Peyer's patch (tissue), 4 donors: ENCODE results near the gene ICE2. TPM values are rescaled to one million over a fixed set of nuclear protein-coding genes. Genes with fewer than 3 reads are reported as not detected.
A peak's percentile ranks its signal among the peaks of the same experiment; 100 is the strongest.

Experiments used
- DNase-seq, 3 donors: peaks; one replicate each; pipeline ENCODE4 v3.0.0-alpha.2; 2017 to 2019
- H3K27ac ChIP-seq, 4 donors: fragments of 200-600 bp; sonication (generic); one replicate each; pipeline ENCODE4 v1.5.1; 2016 to 2019
- H3K27me3 ChIP-seq, 2 donors: fragments of 200-600 bp; sonication (generic); one replicate each; pipeline ENCODE4 v1.5.1; 2019
- H3K36me3 ChIP-seq, 3 donors: fragments of 200-600 bp; sonication (generic); one replicate each; pipeline ENCODE4 v1.5.1; 2016 to 2019
- H3K4me1 ChIP-seq, 4 donors: fragments of 200-600 bp; sonication (generic); one replicate each; pipeline ENCODE4 v1.5.1; 2016 to 2019
- H3K4me3 ChIP-seq, 4 donors: fragments of 200-600 bp; sonication (generic); 1 replicate in 3 of 4; 2 replicates in 1 of 4; pipeline ENCODE4 v1.5.1; 2016 to 2019; ENCODE audit warnings: mild to moderate bottlenecking in 1 of 4
- H3K9me3 ChIP-seq, 4 donors: fragments of 200-600 bp; sonication (generic); one replicate each; pipeline ENCODE4 v1.5.1; 2016 to 2019; ENCODE audit warnings: mild to moderate bottlenecking in 1 of 4
- CTCF ChIP-seq, 6 experiments: fragments of 450-650 bp in 4 of 6; fragments of 200-600 bp in 2 of 6; sonication (generic) in 1 of 6; IDR thresholded peaks; one replicate each; pipeline ENCODE4 v1.5.1; 2017 to 2019; ENCODE audit warnings: antibody characterized with exemption in 6 of 6, mild to moderate bottlenecking in 3 of 6, moderate library complexity in 1 of 6
- POLR2A ChIP-seq, 2 donors: fragments of 450-650 bp; IDR thresholded peaks; one replicate each; pipeline ENCODE4 v1.5.1; 2017; ENCODE audit warnings: antibody characterized with exemption in 2 of 2, mild to moderate bottlenecking in 2 of 2, moderate library complexity in 2 of 2
- total RNA-seq, 4 donors: library from RNA; depleted of rRNA; stranded (reverse); fragments of >200 nt; gene quantifications; one replicate each; pipeline ENCODE4 v1.1.0, GENCODE V29; 2016

The ICE2 gene
- total RNA-seq, 4 donors from 2014 or later = 14.7 to 27.2 (median 19.6) TPM

- no peaks in the 10 kb centered on the region for H3K27me3 ChIP-seq
- DNase-seq = no peak
- no peak overlapping the region for H3K4me3 ChIP-seq
- no peaks in the 10 kb centered on the region for H3K9me3 ChIP-seq
- TF ChIP-seq CTCF (IDR thresholded peaks at IDR 0.05) (no peak), POLR2A (IDR thresholded peaks at IDR 0.05) (no peak)
- peaks cover 0 to 19% (median 0%) of the 10 kb centered on the region in 4 donors for H3K4me1 ChIP-seq
- peak overlapping the region in 3 of 4 donors; percentile 0 to 71 (median 37) for H3K27ac ChIP-seq
- H3K36me3 ChIP-seq = peaks cover 0 to 83% (median 0%) of the 10 kb centered on the region in 3 donors
These were observed 99.2 kb downstream of the ICE2 start for GRCh38 chr15:60379525-60380274.

GRCh38 chr15:60379185-60379524 is 99.8 kb downstream of the ICE2 start:
- H3K9me3 ChIP-seq = no peaks in the 10 kb centered on the region
- no peaks in the 10 kb centered on the region for H3K27me3 ChIP-seq
- no peak for TF ChIP-seq CTCF (IDR thresholded peaks at IDR 0.05)
- no peak for TF ChIP-seq POLR2A (IDR thresholded peaks at IDR 0.05)
- H3K4me1 ChIP-seq = peaks cover 0 to 25% (median 0%) of the 10 kb centered on the region in 4 donors
- DNase-seq = no peak
- H3K27ac ChIP-seq = peak overlapping the region in 2 of 4 donors; percentile 27 to 71
- H3K4me3 ChIP-seq = no peak overlapping the region
- peaks cover 0 to 82% (median 0%) of the 10 kb centered on the region in 3 donors for H3K36me3 ChIP-seq

- DNase-seq = no peak
- Histone ChIP-seq H3K36me3 (peaks cover 0 to 75% (median 0%) of the 10 kb centered on the region in 3 donors), H3K9me3 (no peaks in the 10 kb centered on the region), H3K4me1 (peaks cover 0 to 47% (median 3%) of the 10 kb centered on the region in 4 donors), H3K27me3 (no peaks in the 10 kb centered on the region), H3K4me3 (no peak overlapping the region), H3K27ac (no peak overlapping the region)
- TF ChIP-seq CTCF (IDR thresholded peaks at IDR 0.05) (no peak), POLR2A (IDR thresholded peaks at IDR 0.05) (no peak)
These were observed 102.3 kb downstream of the ICE2 start for GRCh38 chr15:60376677-60377095.

GRCh38 chr15:60375306-60375705 is 103.6 kb downstream of the ICE2 start:
- no peak for DNase-seq
- Histone ChIP-seq H3K27me3 (no peaks in the 10 kb centered on the region), H3K36me3 (peaks cover 0 to 66% (median 0%) of the 10 kb centered on the region in 3 donors), H3K4me3 (no peak overlapping the region), H3K4me1 (peaks cover 0 to 60% (median 3%) of the 10 kb centered on the region in 4 donors), H3K9me3 (no peaks in the 10 kb centered on the region), H3K27ac (no peak overlapping the region)
- no peak for TF ChIP-seq CTCF (IDR thresholded peaks at IDR 0.05)
- TF ChIP-seq POLR2A (IDR thresholded peaks at IDR 0.05) = no peak

- Histone ChIP-seq H3K27ac (peak overlapping the region in 2 of 4 donors; percentile 48 to 61), H3K4me1 (peaks cover 0 to 59% (median 3%) of the 10 kb centered on the region in 4 donors), H3K36me3 (peaks cover 0 to 65% (median 0%) of the 10 kb centered on the region in 3 donors), H3K4me3 (no peak overlapping the region), H3K9me3 (no peaks in the 10 kb centered on the region), H3K27me3 (no peaks in the 10 kb centered on the region)
- no peak for TF ChIP-seq CTCF (IDR thresholded peaks at IDR 0.05)
- TF ChIP-seq POLR2A (IDR thresholded peaks at IDR 0.05) = no peak
- peak in 1 of 3 donors; percentile 58 for DNase-seq
These were observed 104.3 kb downstream of the ICE2 start for GRCh38 chr15:60374628-60375081.
